ENCODE data around the gene FMNL2.

Gene FMNL2

GRCh38 chr2:152406119-152406835 is 71.3 kb downstream of the FMNL2 start:
- CTCF ChIA-PET = no interaction called here
- no peak for DNase-seq (ENCODE audit: extremely low spot score)
- POLR2A ChIA-PET = interaction anchor here (1.9 kb wide), 1 partner anchor 71 kb away, joined by 6 read pairs; the partner anchor contains the start of gene FMNL2
- TF ChIP-seq BHLHE40 (IDR thresholded peaks at IDR 0.05; ENCODE audit: borderline replicate concordance) = no peak
- no peak for TF ChIP-seq FOXK2 (IDR thresholded peaks at IDR 0.05)
- TF ChIP-seq CTBP1 (IDR thresholded peaks at IDR 0.05; ENCODE audit: borderline replicate concordance) = no peak
- no peak for TF ChIP-seq NFRKB (IDR thresholded peaks at IDR 0.05)
- no peak for TF ChIP-seq ARNT (IDR thresholded peaks at IDR 0.05)
- no peak for TF ChIP-seq FOXA1 (IDR thresholded peaks at IDR 0.05)
- no peak for TF ChIP-seq L3MBTL2 (conservative IDR thresholded peaks at IDR 0.05)
- TF ChIP-seq TARDBP (IDR thresholded peaks at IDR 0.05) = no peak
- TF ChIP-seq ZNF384 (IDR thresholded peaks at IDR 0.05) = no peak
- TF ChIP-seq HDGF (IDR thresholded peaks at IDR 0.05; ENCODE audit: borderline replicate concordance) = no peak

- TF ChIP-seq L3MBTL2 (conservative IDR thresholded peaks at IDR 0.05) (no peak), TARDBP (IDR thresholded peaks at IDR 0.05) (no peak), FOXK2 (IDR thresholded peaks at IDR 0.05) (no peak), PKNOX1 (IDR thresholded peaks at IDR 0.05) (no peak), HDGF (IDR thresholded peaks at IDR 0.05; ENCODE audit: borderline replicate concordance) (no peak), ZNF384 (IDR thresholded peaks at IDR 0.05) (no peak), BHLHE40 (IDR thresholded peaks at IDR 0.05; ENCODE audit: borderline replicate concordance) (no peak), FOXM1 (IDR thresholded peaks at IDR 0.05; ENCODE audit: borderline replicate concordance) (no peak), SUZ12 (IDR thresholded peaks at IDR 0.05) (no peak), CTBP1 (IDR thresholded peaks at IDR 0.05; ENCODE audit: borderline replicate concordance) (no peak), ARNT (IDR thresholded peaks at IDR 0.05) (no peak), LEF1 (IDR thresholded peaks at IDR 0.05; ENCODE audit: borderline replicate concordance) (no peak), FOXA1 (IDR thresholded peaks at IDR 0.05) (no peak), NFRKB (IDR thresholded peaks at IDR 0.05) (no peak), SP1 (IDR thresholded peaks at IDR 0.05) (no peak), ELF4 (IDR thresholded peaks at IDR 0.05) (no peak)
- ChIA-PET POLR2A (interaction anchor here (1.0 to 1.9 kb wide), 2 partner anchors 10 to 72 kb away, joined by 3 to 6 read pairs; partner anchors contain the start of gene FMNL2), CTCF (no interaction called here)
- no peak for DNase-seq (ENCODE audit: extremely low spot score)
These were observed 71.8 kb downstream of the FMNL2 start for GRCh38 chr2:152406836-152407161.

GRCh38 chr2:152407204-152407721 is 72.3 kb downstream of the FMNL2 start:
- CTCF ChIA-PET = no interaction called here
- DNase-seq (ENCODE audit: extremely low spot score) = peak; percentile 60
- POLR2A ChIA-PET = interaction anchor here (1.0 to 1.9 kb wide), 2 partner anchors 9 to 72 kb away, joined by 3 to 6 read pairs; partner anchors contain the start of gene FMNL2
- TF ChIP-seq ELF4 (IDR thresholded peaks at IDR 0.05) = no peak
- TF ChIP-seq HDGF (IDR thresholded peaks at IDR 0.05; ENCODE audit: borderline replicate concordance) = no peak
- TF ChIP-seq CTBP1 (IDR thresholded peaks at IDR 0.05; ENCODE audit: borderline replicate concordance) = no peak
- TF ChIP-seq PKNOX1 (IDR thresholded peaks at IDR 0.05) = no peak
- TF ChIP-seq SUZ12 (IDR thresholded peaks at IDR 0.05) = no peak
- TF ChIP-seq LEF1 (IDR thresholded peaks at IDR 0.05; ENCODE audit: borderline replicate concordance) = no peak
- no peak for TF ChIP-seq FOXM1 (IDR thresholded peaks at IDR 0.05; ENCODE audit: borderline replicate concordance)

- TF ChIP-seq PKNOX1 (IDR thresholded peaks at IDR 0.05) = 0 out of 2 replicates have a peak, but pooled peaks have one; percentile 11
- no peak for TF ChIP-seq FOXA1 (IDR thresholded peaks at IDR 0.05)
- TF ChIP-seq L3MBTL2 (conservative IDR thresholded peaks at IDR 0.05) = no peak
- ChIA-PET POLR2A (interaction anchor here (1.0 to 1.9 kb wide), 2 partner anchors 9 to 73 kb away, joined by 3 to 6 read pairs; partner anchors contain the start of gene FMNL2), CTCF (interaction anchor here (0.7 kb wide), 1 partner anchor 42 kb away, joined by 5 read pairs; no protein-coding TSS in a partner anchor)
- DNase-seq (ENCODE audit: extremely low spot score) = no peak
These were observed 72.8 kb downstream of the FMNL2 start for GRCh38 chr2:152407806-152408205.

- ChIA-PET CTCF (interaction anchor here (0.7 kb wide), 1 partner anchor 42 kb away, joined by 5 read pairs; no protein-coding TSS in a partner anchor), POLR2A (no interaction called here)
- DNase-seq (ENCODE audit: extremely low spot score) = no peak
- no peak for TF ChIP-seq BHLHE40 (IDR thresholded peaks at IDR 0.05; ENCODE audit: borderline replicate concordance)
- TF ChIP-seq PKNOX1 (IDR thresholded peaks at IDR 0.05) = no peak
- no peak for TF ChIP-seq LEF1 (IDR thresholded peaks at IDR 0.05; ENCODE audit: borderline replicate concordance)
- TF ChIP-seq ELF4 (IDR thresholded peaks at IDR 0.05) = no peak
- TF ChIP-seq SP1 (IDR thresholded peaks at IDR 0.05) = no peak
- no peak for TF ChIP-seq SUZ12 (IDR thresholded peaks at IDR 0.05)
- no peak for TF ChIP-seq CTBP1 (IDR thresholded peaks at IDR 0.05; ENCODE audit: borderline replicate concordance)
- TF ChIP-seq NFRKB (IDR thresholded peaks at IDR 0.05) = no peak
- no peak for TF ChIP-seq L3MBTL2 (conservative IDR thresholded peaks at IDR 0.05)
- no peak for TF ChIP-seq FOXA1 (IDR thresholded peaks at IDR 0.05)
- TF ChIP-seq ZNF384 (IDR thresholded peaks at IDR 0.05) = no peak
- no peak for TF ChIP-seq HDGF (IDR thresholded peaks at IDR 0.05; ENCODE audit: borderline replicate concordance)
- no peak for TF ChIP-seq FOXK2 (IDR thresholded peaks at IDR 0.05)
- no peak for TF ChIP-seq ARNT (IDR thresholded peaks at IDR 0.05)
- TF ChIP-seq TARDBP (IDR thresholded peaks at IDR 0.05) = no peak
- TF ChIP-seq FOXM1 (IDR thresholded peaks at IDR 0.05; ENCODE audit: borderline replicate concordance) = no peak
These were observed 73.3 kb downstream of the FMNL2 start for GRCh38 chr2:152408254-152408653.

All from HEK293T (cell line).